NCI-H187 (cell line): Measurements from ENCODE around the gene PRMT7.

Experiments used
- DNase-seq, 2 experiments: peaks; one replicate each; lab custom pipeline; 2025; lab: John Stamatoyannopoulos, UW

PRMT7 gene, protein sequence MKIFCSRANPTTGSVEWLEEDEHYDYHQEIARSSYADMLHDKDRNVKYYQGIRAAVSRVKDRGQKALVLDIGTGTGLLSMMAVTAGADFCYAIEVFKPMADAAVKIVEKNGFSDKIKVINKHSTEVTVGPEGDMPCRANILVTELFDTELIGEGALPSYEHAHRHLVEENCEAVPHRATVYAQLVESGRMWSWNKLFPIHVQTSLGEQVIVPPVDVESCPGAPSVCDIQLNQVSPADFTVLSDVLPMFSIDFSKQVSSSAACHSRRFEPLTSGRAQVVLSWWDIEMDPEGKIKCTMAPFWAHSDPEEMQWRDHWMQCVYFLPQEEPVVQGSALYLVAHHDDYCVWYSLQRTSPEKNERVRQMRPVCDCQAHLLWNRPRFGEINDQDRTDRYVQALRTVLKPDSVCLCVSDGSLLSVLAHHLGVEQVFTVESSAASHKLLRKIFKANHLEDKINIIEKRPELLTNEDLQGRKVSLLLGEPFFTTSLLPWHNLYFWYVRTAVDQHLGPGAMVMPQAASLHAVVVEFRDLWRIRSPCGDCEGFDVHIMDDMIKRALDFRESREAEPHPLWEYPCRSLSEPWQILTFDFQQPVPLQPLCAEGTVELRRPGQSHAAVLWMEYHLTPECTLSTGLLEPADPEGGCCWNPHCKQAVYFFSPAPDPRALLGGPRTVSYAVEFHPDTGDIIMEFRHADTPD

DNA sequence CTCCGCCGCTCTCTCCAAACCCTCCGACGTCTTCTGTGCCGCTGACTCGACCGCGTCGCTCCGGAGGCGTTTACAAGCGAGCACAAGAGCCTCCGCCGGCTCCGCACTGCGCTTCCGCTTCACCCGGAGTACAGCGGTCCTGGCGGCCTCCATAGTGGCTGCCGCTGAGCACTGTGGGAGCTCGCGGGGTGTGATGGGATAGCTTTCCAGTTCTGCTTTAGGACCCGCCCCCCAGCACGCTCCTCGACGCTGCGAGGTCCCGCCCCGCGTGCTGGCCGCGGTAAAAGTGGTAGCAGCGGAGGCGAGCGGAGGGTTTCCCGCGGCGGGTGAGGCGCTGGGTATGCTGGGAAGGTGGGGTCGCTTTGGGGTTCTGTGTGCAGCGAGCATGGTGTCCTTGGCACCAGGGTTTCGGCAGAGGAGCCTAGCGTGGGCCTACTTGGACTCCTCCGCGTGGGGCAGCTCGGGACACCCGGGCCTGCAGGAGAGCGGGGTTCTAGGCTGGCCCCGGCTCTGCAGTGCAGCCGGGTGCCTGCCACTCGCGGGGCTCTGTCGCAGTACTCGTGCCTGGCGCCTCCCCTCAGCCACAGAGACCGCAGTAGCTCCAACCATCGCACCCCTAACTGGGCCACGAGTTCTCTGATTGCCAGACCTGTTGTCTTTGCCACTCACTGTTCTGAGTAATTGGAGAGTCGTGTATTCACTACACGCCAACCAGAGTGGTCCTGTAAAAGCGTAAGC, at the start of gene PRMT7, which contains the start of gene SLC7A6OS:
Gene PRMT7 (plus strand): TSS at position 246 of the 738 bp plus-strand sequence. CDS start 4,961 bp downstream, outside the sequence.
Gene SLC7A6OS (minus strand): TSS at position 173 of the 738 bp plus-strand sequence. CDS start 20 bp downstream, at position 153.
- DNase-seq: peak; percentile 21 to 64

DNA sequence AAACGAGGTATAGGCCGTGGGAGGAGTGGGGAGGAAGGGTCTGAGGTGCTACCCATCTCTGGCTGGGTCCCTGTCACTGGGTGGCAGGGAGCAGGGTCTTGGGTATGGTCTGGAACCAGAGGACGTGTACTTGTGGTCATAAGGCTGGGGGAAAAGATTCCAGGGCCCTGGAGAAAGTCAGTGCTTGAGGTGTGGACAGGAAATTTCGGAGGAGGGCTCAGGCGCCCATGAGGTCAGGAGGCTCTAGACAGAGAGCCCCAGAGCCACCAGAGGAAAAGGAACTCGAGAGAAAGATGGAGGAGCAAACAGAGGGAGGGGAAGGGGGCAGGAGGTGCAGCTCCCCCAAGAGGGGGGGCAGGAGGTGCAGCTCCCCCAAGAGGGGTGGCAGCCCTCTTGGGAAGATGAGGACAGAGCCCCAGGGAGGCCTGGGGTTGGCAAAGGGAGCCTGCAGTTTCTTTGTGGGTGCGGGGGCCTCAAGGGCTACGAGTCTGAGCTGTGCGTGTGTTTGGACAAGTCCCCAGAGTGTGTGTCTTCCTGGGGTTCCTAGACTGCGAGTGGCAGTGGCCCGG, 47.2 kb upstream of the PRMT7 start:
- DNase-seq: no peak

DNA sequence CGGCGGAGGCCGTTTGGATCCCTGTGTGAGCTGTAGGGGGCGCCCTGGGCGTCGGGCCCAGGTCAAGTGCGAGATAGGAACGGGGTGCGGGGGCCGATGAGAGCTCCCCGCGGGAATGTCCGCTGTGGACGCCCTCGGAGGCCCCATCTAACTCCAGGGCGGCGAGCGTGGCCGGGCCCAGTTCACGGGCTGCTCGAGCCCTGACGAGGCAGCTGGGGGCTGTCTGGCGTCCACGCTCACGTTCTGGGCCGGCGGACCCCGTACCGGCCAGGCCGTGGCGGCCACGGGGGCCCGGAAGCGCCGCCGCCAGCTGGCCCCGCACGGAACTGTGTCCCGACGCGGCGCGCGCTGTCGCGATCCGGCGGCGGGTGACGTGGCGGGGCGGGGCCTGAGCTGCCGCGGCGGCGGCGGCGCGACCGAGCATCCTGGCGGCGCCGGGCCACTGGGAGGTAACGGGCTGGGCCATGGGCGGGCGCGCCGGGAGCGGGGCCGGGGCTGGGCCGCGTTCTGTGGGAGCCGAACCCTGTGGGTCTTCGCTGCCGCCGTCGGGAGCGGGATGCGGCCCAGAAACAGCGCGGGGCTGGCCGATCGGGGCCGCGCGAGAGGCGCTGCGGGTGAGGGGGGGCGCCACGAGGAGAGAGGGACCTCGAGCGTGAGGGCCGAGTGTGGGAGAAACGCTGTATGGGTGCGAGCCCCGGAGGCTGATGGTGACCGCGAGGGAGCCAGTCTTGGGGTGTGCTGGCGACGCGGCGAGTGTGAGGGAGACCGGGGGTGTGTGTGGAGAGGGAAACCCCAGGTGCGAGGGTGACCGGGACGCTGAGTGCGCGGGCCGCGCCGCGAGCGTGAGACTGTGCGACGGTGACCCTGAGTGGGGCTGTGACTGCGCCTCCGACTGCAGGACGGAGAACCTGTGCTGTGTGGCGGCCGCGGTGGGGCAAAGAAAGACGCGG, 46.4 kb upstream of the PRMT7 start, which contains the start of gene SLC7A6:
Gene SLC7A6 (plus strand): TSS at position 399 of the 950 bp plus-strand sequence. CDS start 10,201 bp downstream, outside the sequence.
- no peak for DNase-seq

DNA sequence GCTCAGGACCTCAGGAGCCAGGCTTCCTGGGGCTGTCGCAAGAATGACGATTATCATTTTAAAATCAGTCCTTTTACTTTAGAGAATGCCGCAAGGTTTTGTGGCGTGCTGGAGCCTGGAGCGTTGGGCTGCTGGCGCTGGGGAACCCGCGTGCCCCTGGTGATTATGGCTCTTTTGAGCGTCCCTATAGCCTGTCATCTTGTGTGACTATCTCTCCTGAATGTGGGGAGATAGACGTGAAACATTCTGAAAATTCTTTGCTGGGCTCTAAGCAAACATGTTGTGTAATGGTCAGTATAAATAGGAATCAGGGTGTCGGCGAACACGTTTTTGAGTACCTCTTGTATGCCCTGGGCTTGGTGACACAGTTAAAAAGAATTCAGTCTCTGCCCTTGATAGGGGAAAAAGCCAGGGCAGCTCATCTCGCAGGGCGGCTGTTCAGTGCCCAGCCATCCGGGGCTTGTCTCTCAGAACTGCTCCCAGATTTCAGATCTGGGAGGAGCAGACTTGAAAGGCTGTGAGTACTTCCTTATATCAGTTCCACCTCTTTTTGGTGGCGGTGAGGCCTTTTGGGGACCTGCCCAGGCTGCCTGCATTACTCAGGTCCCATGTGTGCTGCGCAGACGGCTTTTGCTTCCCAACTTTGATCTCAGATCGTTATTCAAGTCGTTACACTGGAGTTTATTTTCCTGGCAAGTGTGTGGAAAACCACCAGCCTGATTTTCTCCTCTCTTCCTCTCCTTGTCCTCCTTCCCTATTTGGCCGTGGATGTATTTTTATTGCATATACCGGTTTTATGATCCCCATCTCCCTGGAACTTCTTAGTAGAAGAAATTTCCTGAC, 45.5 kb upstream of the PRMT7 start:
- DNase-seq: no peak

DNA sequence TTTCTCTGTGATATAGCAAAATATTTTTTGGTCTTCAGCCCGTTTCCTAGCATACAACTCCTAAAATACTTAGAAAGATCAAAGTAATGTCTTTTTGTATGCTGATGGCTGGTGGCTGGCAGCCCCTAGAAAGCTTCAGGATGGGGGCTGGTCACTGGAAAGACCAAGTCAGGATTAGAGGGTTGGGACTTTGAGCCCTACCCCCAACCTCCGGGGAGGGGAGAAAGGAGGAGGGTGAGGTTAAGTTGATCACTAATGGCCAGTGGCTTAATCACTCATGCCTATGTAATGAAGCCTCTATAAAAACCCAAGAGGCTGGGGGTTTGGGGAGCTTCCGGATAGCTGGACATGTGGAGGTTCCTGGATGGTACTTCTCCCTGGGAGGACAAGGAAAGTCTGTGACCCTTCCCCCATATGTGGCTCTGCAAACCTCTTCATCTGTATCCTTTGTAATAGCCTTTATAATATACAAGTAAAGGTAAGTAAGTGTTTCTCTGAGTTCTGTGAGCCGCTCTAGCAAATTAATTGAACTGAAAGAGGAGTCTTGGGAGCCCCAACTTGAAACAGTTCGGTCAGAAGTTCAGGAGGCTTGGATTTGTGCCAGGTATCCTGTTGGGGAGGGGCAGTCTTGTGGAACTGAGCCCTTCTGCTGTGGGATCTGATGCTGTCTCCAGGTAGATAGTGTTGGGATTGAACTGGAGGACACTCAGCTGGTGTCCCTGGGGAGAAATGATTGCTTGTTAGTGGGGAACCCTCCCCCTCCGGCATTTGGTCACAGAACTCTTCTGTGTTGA, 43.0 kb upstream of the PRMT7 start:
- peak; percentile 48 to 66 for DNase-seq

DNA sequence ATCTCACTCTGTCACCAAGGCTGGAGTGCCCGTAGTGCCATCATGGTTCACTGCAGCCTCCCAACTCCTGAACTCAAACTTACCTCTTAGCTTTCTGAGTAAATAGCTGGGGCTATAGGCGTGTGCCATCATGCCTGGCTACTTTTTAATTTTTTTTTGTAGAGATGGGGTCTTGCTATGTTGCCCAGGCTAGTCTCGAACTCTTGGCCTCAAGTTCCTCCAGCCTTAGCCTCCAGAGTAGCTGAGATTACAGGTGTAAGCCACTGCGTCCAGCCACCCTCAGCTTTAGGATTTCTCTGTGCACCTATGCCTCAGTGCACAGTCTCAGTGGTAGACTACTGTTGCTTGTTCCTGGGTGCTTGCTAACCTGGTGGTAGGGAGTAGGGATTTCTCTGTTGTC, 41.0 kb upstream of the PRMT7 start:
- DNase-seq: no peak

DNA sequence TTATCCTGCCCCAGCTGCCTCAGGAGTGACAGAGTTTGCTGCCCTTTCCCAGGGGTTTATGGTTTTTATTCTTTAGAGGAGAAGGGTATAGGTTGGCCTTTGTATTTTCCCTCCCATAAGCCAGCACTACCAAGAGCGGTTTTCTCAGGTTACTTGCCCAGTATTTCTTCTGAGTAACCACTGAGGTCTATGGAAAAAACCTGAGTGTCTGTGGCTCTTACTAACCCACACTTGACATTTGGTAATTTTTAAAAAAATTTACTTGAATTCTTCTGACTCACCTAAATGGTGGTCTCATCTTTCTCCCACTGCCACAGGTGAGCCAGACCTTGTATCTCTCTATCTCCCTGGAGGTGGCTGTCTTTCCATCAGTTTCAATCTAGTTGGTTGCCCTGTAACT, 40.5 kb upstream of the PRMT7 start:
- DNase-seq: no peak

DNA sequence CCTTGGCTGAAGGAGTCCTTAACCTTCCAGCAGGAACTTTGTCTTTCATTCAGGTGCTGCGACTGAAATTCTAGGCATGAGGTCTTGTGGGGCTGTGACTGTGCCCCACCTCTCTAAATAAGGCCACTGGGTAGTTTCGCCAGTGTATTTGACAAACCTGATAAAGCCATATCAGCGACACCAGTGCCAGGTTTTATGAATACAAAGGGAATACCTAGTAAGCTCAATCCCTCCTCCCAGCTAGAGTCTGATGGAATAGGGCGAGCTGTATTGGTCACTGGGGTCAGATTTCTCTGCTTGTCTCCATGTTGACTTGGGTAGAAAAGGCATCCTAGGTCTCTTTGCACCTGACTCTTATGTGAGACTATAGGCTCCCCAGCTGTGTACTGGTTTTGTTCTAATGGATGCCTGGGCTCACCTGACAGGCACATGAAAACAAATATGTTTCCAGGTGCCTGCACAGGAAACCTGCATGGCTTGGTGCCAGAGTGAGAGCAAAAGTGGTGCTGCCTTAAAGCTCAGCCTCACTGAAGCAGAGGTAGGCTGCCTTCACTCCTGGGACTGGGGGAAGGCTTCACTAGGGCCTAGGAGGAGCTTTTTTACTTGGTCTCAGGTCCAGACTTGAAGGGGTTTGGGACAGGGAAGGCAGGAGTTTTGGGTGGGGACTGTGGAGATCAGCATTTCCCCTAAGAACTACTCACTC, 38.2 kb upstream of the PRMT7 start:
- no peak for DNase-seq

DNA sequence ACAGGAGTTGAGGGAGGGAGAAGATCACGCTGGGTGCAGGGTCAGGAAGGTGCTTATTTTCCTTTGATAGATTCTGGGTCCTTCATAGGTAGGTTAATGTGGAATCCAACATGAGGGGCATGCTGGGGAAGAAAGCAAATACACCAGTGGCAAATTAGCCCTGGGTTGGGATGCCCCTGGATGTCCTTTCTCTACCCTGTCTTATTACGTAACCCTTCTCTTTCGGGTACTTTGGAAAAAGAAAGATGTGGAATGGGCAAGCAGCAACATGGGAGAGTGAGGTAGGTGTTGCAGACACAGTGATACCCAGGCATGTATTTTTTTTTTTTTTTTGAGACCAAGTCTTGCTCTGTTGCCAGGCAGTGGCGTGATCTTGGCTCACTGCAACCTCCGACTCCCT, 37.4 kb upstream of the PRMT7 start:
- no peak for DNase-seq

DNA sequence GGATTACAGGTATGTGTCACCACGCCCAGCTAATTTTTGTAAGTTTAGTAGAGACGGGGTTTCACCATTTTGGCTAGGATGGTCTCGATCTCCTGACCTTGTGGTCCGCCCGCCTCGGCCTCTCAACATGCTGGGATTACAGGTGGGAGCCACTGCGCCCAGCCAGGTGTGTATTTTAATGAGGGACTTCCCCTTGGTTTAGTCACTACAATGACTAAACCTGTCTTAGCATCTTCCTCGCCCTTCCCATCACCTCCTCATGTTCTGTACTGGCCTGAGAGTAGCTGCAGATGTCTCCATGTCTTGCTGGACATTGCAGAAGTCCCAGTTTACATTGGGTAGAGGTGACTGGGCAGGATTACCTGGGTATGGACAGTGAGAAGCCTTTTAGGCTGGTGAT, 36.9 kb upstream of the PRMT7 start:
- no peak for DNase-seq

DNA sequence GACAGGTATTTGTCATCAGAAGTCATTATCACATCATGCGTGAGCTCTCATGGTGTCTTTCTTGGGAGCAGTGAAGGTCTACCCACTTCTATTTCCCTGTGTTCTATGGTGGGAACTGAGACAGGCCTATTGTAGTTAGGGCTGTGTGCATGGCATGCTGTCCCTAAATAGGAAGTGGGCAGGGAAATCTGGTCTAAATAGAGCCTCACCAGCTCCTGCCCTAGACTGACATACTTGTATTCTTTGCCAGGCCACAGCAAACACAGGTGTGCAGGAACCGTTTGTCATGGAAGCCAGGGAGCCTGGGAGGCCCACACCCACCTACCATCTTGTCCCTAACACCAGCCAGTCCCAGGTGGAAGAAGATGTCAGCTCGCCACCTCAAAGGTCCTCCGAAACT, 36.4 kb upstream of the PRMT7 start:
- no peak for DNase-seq

DNA sequence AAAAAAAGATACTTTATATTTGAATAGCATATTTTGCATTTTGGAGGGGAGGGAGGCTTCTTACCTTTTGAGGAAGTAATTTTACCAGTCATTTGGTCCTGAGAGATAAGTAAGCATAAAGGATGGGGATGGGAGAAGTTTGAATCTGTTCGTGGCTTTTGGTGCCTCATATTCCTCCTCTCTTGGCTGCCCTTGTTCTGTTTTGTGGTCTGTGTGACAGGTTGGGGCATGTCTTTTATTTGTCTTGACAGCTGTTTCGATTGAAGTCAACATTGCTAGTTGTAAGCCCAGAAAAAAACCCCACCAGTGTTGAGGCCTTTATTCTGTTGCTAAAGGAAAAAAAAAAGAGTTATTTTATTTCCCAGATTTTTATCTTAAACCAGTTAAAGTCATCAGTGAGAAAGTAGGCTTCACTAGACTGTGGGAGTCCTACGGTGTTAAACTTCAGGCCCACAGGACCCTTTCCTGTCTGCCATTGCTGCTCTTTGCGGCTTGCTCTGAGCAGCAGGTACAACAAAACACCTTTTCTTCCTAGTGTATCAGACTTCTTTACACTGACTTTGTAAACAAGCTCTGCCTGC, 35.1 kb upstream of the PRMT7 start:
- peak; percentile 25 to 38 for DNase-seq

DNA sequence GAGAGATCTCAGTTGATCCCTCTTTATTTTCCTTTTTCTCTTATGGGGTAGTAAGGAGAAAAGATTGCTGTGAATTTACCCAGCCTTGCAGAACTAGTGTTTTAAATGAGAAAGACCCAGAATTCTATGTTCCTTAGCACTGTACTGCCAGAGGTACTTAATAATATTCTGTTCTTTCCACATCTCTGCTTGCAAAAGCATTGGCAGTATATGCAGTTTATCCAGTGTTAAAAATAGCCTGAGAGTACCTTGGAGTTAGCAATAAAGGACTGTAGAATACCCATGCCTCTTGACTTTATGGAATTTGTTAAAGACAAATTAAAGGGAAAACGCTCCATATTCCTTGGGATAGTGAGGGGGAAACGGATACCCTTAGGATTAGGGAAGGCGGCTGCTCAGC, 34.6 kb upstream of the PRMT7 start:
- DNase-seq: no peak

DNA sequence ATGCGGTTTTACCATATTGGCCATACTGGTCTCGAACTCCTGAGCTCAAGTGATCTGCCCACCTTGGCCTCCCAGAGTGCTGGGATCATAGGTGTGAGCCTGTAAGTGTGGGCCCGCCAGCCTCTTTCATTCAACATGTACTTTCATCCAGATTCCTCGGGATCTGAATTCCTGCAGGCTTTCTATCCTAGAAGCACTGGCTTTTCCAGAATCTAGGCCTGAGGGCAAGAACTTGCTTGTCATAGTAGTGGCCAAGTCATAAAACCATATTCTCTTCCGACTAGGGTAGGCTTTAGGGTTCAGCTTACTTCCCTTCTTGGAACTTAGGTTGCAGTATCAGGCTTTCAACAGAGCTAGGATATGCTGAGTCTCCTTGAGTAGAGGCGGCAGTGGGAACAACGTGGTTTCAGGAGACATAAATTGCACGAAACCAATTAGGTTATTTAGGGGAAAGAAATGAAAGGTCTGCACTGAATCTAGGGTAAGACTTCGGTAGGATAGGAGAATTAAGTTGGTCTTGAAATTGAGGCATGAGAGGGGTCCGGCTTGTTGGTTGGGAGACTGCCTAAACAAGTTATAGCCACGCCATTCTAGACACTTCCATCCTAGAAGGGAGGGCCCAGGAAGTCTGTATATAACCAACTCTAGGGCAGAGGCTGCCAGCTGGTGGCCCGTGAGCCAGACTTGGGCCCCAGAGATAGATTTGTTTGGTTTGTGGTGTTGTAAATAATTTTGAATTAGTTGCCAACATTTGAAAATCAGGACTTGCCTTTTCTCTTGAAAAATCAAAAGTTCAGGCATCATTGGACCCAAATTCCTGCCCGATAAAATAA, 30.9 kb upstream of the PRMT7 start:
- DNase-seq: no peak

DNA sequence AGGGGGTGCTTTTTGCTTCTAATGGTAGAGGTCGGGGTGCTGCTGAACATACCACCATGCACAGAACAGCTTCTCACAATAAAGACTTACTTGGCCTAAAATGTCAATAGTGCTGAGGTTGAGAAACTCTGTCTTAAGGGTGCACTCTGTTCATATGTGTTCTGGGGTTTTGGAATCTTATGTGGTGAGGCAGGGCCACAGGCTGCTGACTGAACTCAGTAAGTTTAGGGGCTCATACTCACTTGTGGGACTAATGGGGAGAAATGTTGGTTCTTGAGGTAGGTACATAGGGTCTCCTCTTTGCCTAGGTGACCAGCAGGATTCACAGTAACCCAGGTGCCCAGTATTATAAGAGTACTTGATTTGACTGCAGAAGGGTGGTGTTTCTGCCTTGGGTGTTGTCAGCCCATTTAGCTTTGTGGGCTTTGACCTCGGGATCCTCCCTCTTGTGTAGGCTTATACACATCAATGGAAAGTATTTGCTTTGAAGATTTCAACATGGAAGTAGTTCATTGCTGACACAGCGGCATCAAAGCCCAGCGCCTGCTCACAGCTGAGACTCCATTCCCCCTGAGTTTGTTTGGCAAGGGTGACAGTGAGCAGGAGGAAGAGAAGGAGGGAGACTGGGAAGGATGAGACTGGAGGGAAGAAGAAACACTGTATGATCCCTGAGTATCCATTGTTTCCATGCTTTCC, 29.3 kb upstream of the PRMT7 start:
- no peak for DNase-seq

DNA sequence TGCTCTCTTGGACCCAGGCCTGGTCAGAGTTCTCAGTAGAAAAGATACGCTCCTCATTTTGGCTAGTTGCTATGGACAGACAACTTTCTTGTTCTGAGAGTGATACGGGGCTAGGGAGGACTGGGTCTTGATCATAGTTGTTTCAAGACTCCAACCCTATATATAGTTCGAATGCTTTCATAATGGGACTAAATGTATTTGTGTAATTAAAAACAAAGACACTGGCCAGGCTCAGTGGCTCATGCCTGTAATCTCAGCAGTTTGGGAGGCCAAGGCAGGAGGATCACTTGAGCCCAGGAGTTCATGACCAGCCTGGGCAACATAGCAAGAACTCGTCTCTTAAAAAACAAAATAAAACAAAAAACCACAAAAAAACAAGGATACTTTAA, 28.8 kb upstream of the PRMT7 start:
- DNase-seq: no peak

DNA sequence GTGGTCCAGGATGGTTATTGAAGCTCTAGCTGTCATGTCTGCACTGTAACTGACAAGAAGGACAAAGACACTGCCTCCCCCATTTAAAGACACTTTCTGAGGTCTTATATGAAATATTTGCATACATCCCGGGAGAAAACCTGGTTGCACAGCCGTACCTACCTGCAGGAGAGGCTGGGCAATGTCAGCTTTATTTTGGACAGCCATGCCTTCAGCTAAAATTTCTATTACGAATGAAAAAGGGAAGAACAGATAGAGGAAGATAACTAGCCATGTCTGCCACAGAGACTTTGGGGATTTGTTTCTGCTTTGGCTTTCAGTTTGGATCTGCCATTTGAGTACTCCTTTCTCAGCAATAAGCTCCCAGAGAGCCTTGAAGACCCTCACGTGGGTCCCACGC, 27.5 kb upstream of the PRMT7 start:
- DNase-seq: no peak
